Transverse colon (tissue), 4 donors: ENCODE data around the gene FGGY.

Experiments
- CTCF ChIP-seq, 5 experiments: fragments of 200-600 bp in 3 of 5; fragments of 450-650 bp in 2 of 5; sonication (generic) in 3 of 5; IDR thresholded peaks; 1 replicate in 2 of 5; 2 replicates in 3 of 5; pipeline ENCODE4 v1.5.1; 2016 to 2017; ENCODE audit warnings: antibody characterized with exemption in 5 of 5, inconsistent platforms in 3 of 5, mild to moderate bottlenecking in 2 of 5, moderate library complexity in 1 of 5
- EP300 ChIP-seq: sonication (generic); formaldehyde crosslinking; IDR thresholded peaks from one replicate; pipeline ENCODE4 v1.6.1; 2017; ENCODE audit warnings: antibody characterized with exemption, low read depth
- POLR2A ChIP-seq: fragments of 450-650 bp; IDR thresholded peaks from one replicate; pipeline ENCODE4 v1.6.1; 2016; ENCODE audit warnings: antibody characterized with exemption, mild to moderate bottlenecking, moderate library complexity
- POLR2AphosphoS5 ChIP-seq, 3 donors: sonication (generic); formaldehyde crosslinking; IDR thresholded peaks; one replicate each; pipeline ENCODE4 v1.6.1; 2016; ENCODE audit warnings: antibody characterized with exemption in 3 of 3

DNA sequence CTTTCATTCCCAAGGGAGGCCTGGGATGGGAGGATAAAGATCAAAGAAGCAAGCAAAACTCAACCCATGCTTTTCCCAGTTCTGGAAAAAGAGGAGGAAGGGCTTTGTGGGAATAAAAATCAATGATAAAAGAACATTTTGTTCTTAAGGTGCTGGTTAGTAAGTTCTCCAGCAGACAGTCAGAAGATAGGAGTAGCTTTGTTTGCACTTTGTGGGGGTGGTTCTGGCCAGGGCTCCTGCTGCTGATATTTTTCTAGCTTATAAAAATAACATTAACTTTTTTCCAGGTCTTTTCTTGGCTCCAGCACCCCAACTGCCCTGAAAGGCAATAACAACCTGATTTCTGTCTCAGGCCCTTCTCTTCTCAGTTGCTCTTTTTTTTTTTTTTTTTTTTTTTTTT, 220.0 kb downstream of the FGGY start:
- TF ChIP-seq POLR2AphosphoS5 (IDR thresholded peaks at IDR 0.05) (no peak), CTCF (IDR thresholded peaks at IDR 0.05) (no peak), POLR2A (no peak), EP300 (no peak)
